Neuronal stem cell (in vitro differentiated cells): ENCODE data around the gene ARSJ.
A peak's percentile ranks its signal among the peaks of the same experiment; 100 is the strongest.

Experiments
- DNase-seq: peaks from one replicate; pipeline ENCODE4 v3.0.0-alpha.2; 2013; ENCODE audit warnings: low spot score
- H2AFZ ChIP-seq: one replicate; pipeline ENCODE4 v1.6.1; 2013; ENCODE audit warnings: mild to moderate bottlenecking, low read length, inconsistent platforms
- H2AK5ac ChIP-seq: 2 replicates; pipeline ENCODE4 v1.6.1; 2013; ENCODE audit warnings: low read depth, mild to moderate bottlenecking, inconsistent platforms, low read length, moderate library complexity, mixed read lengths
- H2BK120ac ChIP-seq: 2 replicates; pipeline ENCODE4 v1.6.1; 2013; ENCODE audit warnings: low read depth, mild to moderate bottlenecking, inconsistent platforms, low read length, moderate library complexity, mixed read lengths
- H2BK12ac ChIP-seq: one replicate; pipeline ENCODE4 v1.6.1; 2013; ENCODE audit warnings: low read length, inconsistent platforms
- H2BK15ac ChIP-seq: 2 replicates; pipeline ENCODE4 v1.6.1; 2013; ENCODE audit warnings: mild to moderate bottlenecking, low read length, inconsistent platforms, mixed read lengths
- H2BK5ac ChIP-seq: one replicate; pipeline ENCODE4 v1.6.1; 2013; ENCODE audit warnings: inconsistent platforms, mild to moderate bottlenecking, low read length, moderate library complexity
- H3K14ac ChIP-seq: one replicate; pipeline ENCODE4 v1.6.1; 2013; ENCODE audit warnings: low read length, inconsistent platforms
- H3K18ac ChIP-seq: 2 replicates; pipeline ENCODE4 v1.6.1; 2013; ENCODE audit warnings: low read length, inconsistent platforms
- H3K23ac ChIP-seq: 2 replicates; pipeline ENCODE4 v1.6.1; 2013; ENCODE audit warnings: low read depth, mild to moderate bottlenecking, mixed read lengths, low read length, inconsistent platforms; ENCODE audit not compliant: poor library complexity
- H3K27ac ChIP-seq: replicated peaks from 3 replicates; pipeline ENCODE4 v1.5.1; 2013; ENCODE audit warnings: low read length, inconsistent platforms
- H3K27me3 ChIP-seq, 3 experiments: 2 replicates each; pipeline ENCODE4 v1.6.1; 2013; ENCODE audit warnings: low read length in 3 of 3, mild to moderate bottlenecking in 2 of 3, inconsistent platforms in 1 of 3, low read depth in 1 of 3, mixed read lengths in 1 of 3, moderate library complexity in 1 of 3; ENCODE audit not compliant: control insufficient read depth in 3 of 3, insufficient read depth in 3 of 3
- H3K36me3 ChIP-seq, 2 donors: replicated peaks in 1 of 2; 2 replicates each; pipeline ENCODE4 v1.6.1; 2013; ENCODE audit warnings: low read length in 2 of 2; ENCODE audit not compliant: control insufficient read depth in 2 of 2, insufficient read depth in 2 of 2
- H3K4ac ChIP-seq: 2 replicates; pipeline ENCODE4 v1.6.1; 2013; ENCODE audit warnings: inconsistent platforms, mild to moderate bottlenecking, low read length, moderate library complexity
- H3K4me1 ChIP-seq, 2 donors: 1 replicate in 1 of 2; 2 replicates in 1 of 2; pipeline ENCODE4 v1.6.1; 2013; ENCODE audit warnings: low read length in 2 of 2, low read depth in 1 of 2; ENCODE audit not compliant: control insufficient read depth in 2 of 2, insufficient read depth in 1 of 2
- H3K4me2 ChIP-seq: one replicate; pipeline ENCODE4 v1.6.1; 2013; ENCODE audit warnings: mild to moderate bottlenecking, low read length, inconsistent platforms; ENCODE audit not compliant: insufficient read depth, poor library complexity, severe bottlenecking
- H3K4me3 ChIP-seq, 2 donors: 2 replicates each; pipeline ENCODE4 v1.5.1; 2013; ENCODE audit warnings: low read length in 2 of 2, mild to moderate bottlenecking in 2 of 2, inconsistent platforms in 1 of 2, moderate library complexity in 1 of 2
- H3K79me1 ChIP-seq: one replicate; pipeline ENCODE4 v1.6.1; 2013; ENCODE audit warnings: low read depth, mild to moderate bottlenecking, inconsistent platforms, low read length, moderate library complexity
- H3K9ac ChIP-seq: one replicate; pipeline ENCODE4 v1.6.1; 2013; ENCODE audit warnings: mild to moderate bottlenecking, low read depth, low read length, inconsistent platforms; ENCODE audit not compliant: poor library complexity
- H3K9me3 ChIP-seq, 2 donors: replicated peaks in 1 of 2; 2 replicates each; pipeline versions ENCODE3 to v1.6.1; 2013; ENCODE audit warnings: low read length in 2 of 2, mild to moderate bottlenecking in 2 of 2, inconsistent platforms in 1 of 2, low read depth in 1 of 2, mixed read lengths in 1 of 2, moderate library complexity in 1 of 2; ENCODE audit not compliant: control insufficient read depth in 2 of 2, insufficient read depth in 1 of 2
- H4K8ac ChIP-seq: one replicate; pipeline ENCODE4 v1.6.1; 2013; ENCODE audit warnings: low read depth, mild to moderate bottlenecking, inconsistent platforms, low read length, moderate library complexity
- H4K91ac ChIP-seq: one replicate; pipeline ENCODE4 v1.6.1; 2013; ENCODE audit warnings: low read length, low read depth, mild to moderate bottlenecking, inconsistent platforms; ENCODE audit not compliant: poor library complexity
- WGBS, 2 donors: extraction: QIAGEN DNeasy Blood & Tissue Kit; methylation state at CpG; one replicate each; pipeline ENCODE4 v1.1.7; 2013; ENCODE audit warnings: missing lambda C conversion rate in 2 of 2, mixed read lengths in 1 of 2; ENCODE audit not compliant: insufficient read length in 2 of 2, insufficient replicate concordance in 1 of 2; ENCODE audit errors: extremely low coverage in 2 of 2; 5-methylcytosine and 5-hydroxymethylcytosine counted together

ARSJ gene

DNA sequence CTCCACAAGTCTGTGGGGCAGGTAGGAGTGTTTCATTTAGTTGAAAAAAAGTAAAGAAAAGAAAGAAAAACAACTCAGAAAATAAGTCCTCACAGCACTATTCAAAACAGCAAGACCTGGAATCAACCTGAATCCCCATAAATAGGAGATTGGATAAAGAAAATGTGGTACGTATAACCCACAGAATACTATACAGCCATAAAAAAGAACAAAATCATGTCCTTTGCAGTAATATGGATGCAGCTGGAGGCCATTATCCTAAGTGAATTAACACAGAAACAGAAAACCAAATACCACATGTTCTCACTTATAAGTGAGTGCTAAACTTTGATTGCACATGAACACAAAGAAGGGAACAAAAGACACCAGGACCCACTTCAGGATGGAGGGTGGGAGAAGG is 71.9 kb downstream of the ARSJ start:
- Histone ChIP-seq H2AK5ac (no peak overlapping the region), H3K14ac (no peak overlapping the region), H2BK15ac (no peak overlapping the region), H3K27ac (no peak overlapping the region), H2AFZ (no peak overlapping the region), H3K4me3 (no peak overlapping the region), H3K4ac (no peak overlapping the region), H3K23ac (no peak overlapping the region), H3K27me3 (no peaks in the 10 kb centered on the region), H3K9me3 (no peaks in the 10 kb centered on the region), H4K8ac (no peak overlapping the region), H3K79me1 (no peaks in the 10 kb centered on the region), H2BK5ac (no peak overlapping the region), H3K36me3 (no peaks in the 10 kb centered on the region), H4K91ac (no peak overlapping the region), H2BK120ac (no peak overlapping the region), H3K18ac (no peak overlapping the region), H3K9ac (no peak overlapping the region), H3K4me2 (no peak overlapping the region), H3K4me1 (no peaks in the 10 kb centered on the region), H2BK12ac (no peak overlapping the region)
- no CpG with 5 or more reads among the region's 1 CpG for WGBS, 2 donors
- no peak for DNase-seq

- Histone ChIP-seq H3K18ac (no peak overlapping the region), H3K23ac (no peak overlapping the region), H4K91ac (no peak overlapping the region), H2AK5ac (no peak overlapping the region), H3K27ac (no peak overlapping the region), H3K4me2 (no peak overlapping the region), H3K79me1 (no peaks in the 10 kb centered on the region), H3K36me3 (no peaks in the 10 kb centered on the region), H3K4ac (no peak overlapping the region), H2BK12ac (no peak overlapping the region), H2BK120ac (no peak overlapping the region), H3K14ac (no peak overlapping the region), H2AFZ (no peak overlapping the region), H4K8ac (no peak overlapping the region), H2BK5ac (no peak overlapping the region), H3K4me1 (no peaks in the 10 kb centered on the region), H3K9me3 (no peaks in the 10 kb centered on the region), H3K9ac (no peak overlapping the region), H2BK15ac (no peak overlapping the region), H3K27me3 (no peaks in the 10 kb centered on the region), H3K4me3 (no peak overlapping the region)
- whole genome bisulfite sequencing, 2 donors, result no CpG with 5 or more reads among the region's 1 CpG
- DNase-seq, result no peak
Measured at GRCh38 chr4:113905301-113905700, 74.1 kb downstream of the ARSJ start.

GRCh38 chr4:113904877-113905276 is 74.6 kb downstream of the ARSJ start:
- Histone ChIP-seq H2AK5ac (no peak overlapping the region), H2BK5ac (no peak overlapping the region), H3K23ac (no peak overlapping the region), H4K8ac (no peak overlapping the region), H2BK12ac (no peak overlapping the region), H3K4me2 (no peak overlapping the region), H3K36me3 (no peaks in the 10 kb centered on the region), H3K14ac (no peak overlapping the region), H3K79me1 (no peaks in the 10 kb centered on the region), H3K4me3 (no peak overlapping the region), H3K9ac (no peak overlapping the region), H2BK120ac (no peak overlapping the region), H4K91ac (no peak overlapping the region), H3K27me3 (no peaks in the 10 kb centered on the region), H2AFZ (no peak overlapping the region), H3K9me3 (no peaks in the 10 kb centered on the region), H3K4me1 (no peaks in the 10 kb centered on the region), H3K4ac (no peak overlapping the region), H3K18ac (no peak overlapping the region), H2BK15ac (no peak overlapping the region), H3K27ac (no peak overlapping the region)
- DNase-seq, result no peak
- WGBS, 2 donors, result no CpG with 5 or more reads among the region's 1 CpG

DNA sequence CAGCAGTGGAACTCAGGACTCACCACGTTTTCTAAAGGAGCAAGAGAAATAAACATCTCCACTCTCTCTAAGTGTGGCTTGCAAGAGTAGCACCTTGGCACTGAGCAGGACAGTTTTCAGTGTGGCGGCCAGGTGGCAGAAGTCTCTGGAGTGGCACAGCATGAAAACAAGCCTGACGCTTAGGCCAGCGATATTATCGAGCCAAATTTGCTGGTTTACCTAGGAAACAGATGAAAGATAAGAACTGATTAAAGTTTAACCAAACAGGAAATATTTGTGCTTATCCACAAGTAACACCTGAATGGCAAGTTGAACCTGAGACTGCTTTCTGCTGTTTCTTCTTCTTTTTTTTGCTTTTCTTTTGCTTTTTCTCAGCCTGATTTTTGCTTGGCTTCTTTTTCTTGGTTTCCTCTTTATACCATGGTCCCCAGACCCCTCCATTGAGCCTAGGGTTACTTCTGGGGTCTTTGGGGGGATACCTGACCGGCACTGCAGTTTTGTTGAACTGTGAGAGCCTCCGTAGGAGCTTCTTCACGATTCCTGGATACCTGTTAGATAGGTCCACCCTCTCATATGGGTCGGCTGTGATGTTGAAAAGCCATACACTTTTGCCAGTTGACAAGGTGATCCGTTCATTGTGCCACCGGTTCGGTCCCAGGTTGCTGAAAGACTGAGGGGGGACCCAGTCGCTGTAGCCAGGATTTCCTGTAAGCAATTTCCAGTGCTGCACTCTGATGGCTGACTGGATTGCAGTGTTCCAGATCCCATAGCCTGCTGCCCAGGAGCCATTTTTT is 77.3 kb downstream of the ARSJ start:
- no peak overlapping the region for H3K27ac ChIP-seq
- no peak overlapping the region for H2AK5ac ChIP-seq
- H3K79me1 ChIP-seq, result no peaks in the 10 kb centered on the region
- no peak overlapping the region for H4K91ac ChIP-seq
- H3K4ac ChIP-seq, result no peak overlapping the region
- H4K8ac ChIP-seq, result no peak overlapping the region
- H2BK5ac ChIP-seq, result no peak overlapping the region
- no peak overlapping the region for H3K23ac ChIP-seq
- no peak overlapping the region for H3K18ac ChIP-seq
- no peak overlapping the region for H2BK15ac ChIP-seq
- H3K4me2 ChIP-seq, result no peak overlapping the region
- H3K36me3 ChIP-seq, result no peaks in the 10 kb centered on the region
- no peak overlapping the region for H3K9ac ChIP-seq
- H3K4me1 ChIP-seq, result no peaks in the 10 kb centered on the region
- no CpG with 5 or more reads among the region's 13 CpGs for WGBS, 2 donors
- no peak overlapping the region for H3K4me3 ChIP-seq
- H2AFZ ChIP-seq, result peak overlapping the region; percentile 34
- DNase-seq, result no peak
- H3K9me3 ChIP-seq, result no peaks in the 10 kb centered on the region
- H3K14ac ChIP-seq, result no peak overlapping the region
- no peak overlapping the region for H2BK12ac ChIP-seq
- no peaks in the 10 kb centered on the region for H3K27me3 ChIP-seq
- no peak overlapping the region for H2BK120ac ChIP-seq
